ENCODE data around the gene SERTAD2.

Gene SERTAD2

DNA sequence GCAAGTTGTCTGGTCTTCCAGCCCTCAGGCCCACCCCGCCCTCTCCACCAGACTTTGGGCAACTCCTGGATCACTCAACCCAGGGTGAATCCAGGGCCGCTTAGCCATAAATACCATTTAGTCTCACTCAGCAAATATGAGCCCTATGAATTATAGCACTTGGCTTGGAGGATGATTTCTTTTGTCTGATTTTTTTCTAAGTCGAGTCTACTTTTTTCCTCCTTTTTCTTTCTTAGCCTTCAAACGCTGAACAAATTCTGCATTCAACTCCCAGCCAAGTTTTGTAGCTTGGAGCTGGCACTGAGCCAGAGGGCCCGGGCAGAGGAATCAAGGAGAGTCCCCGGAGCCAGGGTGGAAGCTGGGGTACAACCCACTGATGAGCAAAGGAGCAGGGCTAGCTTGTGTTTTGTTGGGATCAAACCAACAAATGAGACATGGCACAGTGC is 48.7 kb downstream of the SERTAD2 start:
- Histone ChIP-seq H3K27me3 (ENCODE audit: control insufficient read depth, insufficient read depth, low read length) (peaks cover 14% of the 10 kb centered on the region), H3K36me3 (ENCODE audit: control insufficient read depth, insufficient read depth, low read length) (no peaks in the 10 kb centered on the region), H3K9ac (ENCODE audit: low read depth, low read length) (no peak overlapping the region), H3K9me3 (ENCODE audit: control insufficient read depth, insufficient read depth, low read length) (no peaks in the 10 kb centered on the region), H3K27ac (ENCODE audit: low read depth, low read length) (no peak overlapping the region), H3K4me3 (ENCODE audit: low read depth, low read length) (no peak overlapping the region), H3K4me1 (ENCODE audit: control insufficient read depth, insufficient read depth, low read length) (no peaks in the 10 kb centered on the region; the same call in 1 of the 2 replicates)

DNA sequence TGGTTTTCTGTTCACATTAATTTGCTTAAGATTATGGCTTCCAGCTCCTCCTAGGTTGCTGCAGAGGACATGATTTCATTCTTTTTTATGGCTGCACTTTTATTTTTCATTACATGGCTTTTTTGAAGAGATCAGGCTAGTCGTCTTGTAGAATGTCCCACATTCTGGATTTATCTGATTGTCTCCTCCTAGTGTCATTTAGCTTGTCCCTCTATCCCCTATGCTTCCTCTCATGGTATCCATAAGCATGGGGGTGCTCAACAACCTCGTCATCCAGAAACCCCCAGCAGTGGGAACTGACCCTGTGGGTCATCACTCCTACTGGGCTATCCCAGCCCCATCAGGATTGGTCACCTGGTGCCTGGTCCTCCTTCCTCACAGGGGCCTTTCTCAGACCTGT is 49.6 kb downstream of the SERTAD2 start:
- no peak overlapping the region for H3K4me3 ChIP-seq (ENCODE audit: low read depth, low read length)
- H3K27ac ChIP-seq (ENCODE audit: low read depth, low read length): no peak overlapping the region
- H3K36me3 ChIP-seq (ENCODE audit: control insufficient read depth, insufficient read depth, low read length): no peaks in the 10 kb centered on the region
- no peak overlapping the region for H3K9ac ChIP-seq (ENCODE audit: low read depth, low read length)
- no peaks in the 10 kb centered on the region; the same call in 1 of the 2 replicates for H3K4me1 ChIP-seq (ENCODE audit: control insufficient read depth, insufficient read depth, low read length)
- peaks cover 9% of the 10 kb centered on the region for H3K27me3 ChIP-seq (ENCODE audit: control insufficient read depth, insufficient read depth, low read length)
- H3K9me3 ChIP-seq (ENCODE audit: control insufficient read depth, insufficient read depth, low read length): no peaks in the 10 kb centered on the region

DNA sequence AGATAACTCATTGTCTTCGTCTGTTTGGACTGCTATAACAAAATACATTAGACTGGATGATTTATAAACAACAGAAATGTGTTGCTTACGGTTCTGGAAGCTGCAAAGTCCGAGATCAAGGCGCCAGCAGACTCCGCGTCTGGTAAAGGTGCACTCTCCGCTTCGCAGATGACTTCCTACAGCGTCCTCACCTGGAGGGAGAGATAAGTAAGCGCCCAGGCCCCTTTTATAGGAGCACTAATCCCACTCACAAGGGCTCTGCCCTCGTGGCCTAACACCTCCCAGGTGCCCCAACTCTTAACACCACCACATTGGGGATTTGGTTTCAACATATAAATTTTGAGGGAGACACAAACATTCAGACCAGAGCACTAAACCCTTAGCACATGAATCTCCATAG is 51.3 kb downstream of the SERTAD2 start:
- Histone ChIP-seq H3K27me3 (ENCODE audit: control insufficient read depth, insufficient read depth, low read length) (no peaks in the 10 kb centered on the region), H3K4me1 (ENCODE audit: control insufficient read depth, insufficient read depth, low read length) (no peaks in the 10 kb centered on the region; the same call in 1 of the 2 replicates), H3K9ac (ENCODE audit: low read depth, low read length) (no peak overlapping the region), H3K36me3 (ENCODE audit: control insufficient read depth, insufficient read depth, low read length) (no peaks in the 10 kb centered on the region), H3K9me3 (ENCODE audit: control insufficient read depth, insufficient read depth, low read length) (no peaks in the 10 kb centered on the region), H3K27ac (ENCODE audit: low read depth, low read length) (no peak overlapping the region), H3K4me3 (ENCODE audit: low read depth, low read length) (no peak overlapping the region)

DNA sequence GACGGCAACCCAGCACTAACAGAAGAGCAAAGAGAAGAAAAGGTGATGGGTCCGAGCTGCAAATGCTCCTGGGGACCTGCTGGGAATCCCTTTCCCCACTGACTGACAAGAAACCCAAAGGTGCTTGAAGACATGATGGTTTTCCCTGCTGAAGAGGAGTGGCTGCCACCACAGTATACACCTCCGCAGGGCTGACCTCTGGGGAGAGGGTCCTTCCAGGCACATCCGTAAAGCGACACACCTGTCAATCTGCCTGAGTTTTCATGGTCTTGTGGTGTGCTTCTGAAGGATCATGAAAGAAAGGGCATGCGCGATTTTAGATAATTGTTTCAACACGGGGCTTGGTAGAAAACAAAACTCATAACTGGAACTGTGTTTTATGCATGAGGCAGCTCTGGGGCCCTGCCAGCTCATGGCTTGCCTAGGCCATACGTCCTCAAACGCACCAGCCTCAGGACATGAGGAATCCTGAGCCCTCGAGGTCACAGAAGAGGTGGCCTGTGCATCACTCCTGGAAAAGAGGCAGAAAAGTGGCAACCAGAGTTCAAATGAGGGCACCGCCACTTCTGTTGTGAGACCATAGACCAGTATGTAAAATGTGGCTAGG is 51.8 kb downstream of the SERTAD2 start:
- Histone ChIP-seq H3K4me1 (ENCODE audit: control insufficient read depth, insufficient read depth, low read length) (no peaks in the 10 kb centered on the region; the same call in 1 of the 2 replicates), H3K27me3 (ENCODE audit: control insufficient read depth, insufficient read depth, low read length) (no peaks in the 10 kb centered on the region), H3K9me3 (ENCODE audit: control insufficient read depth, insufficient read depth, low read length) (no peaks in the 10 kb centered on the region), H3K9ac (ENCODE audit: low read depth, low read length) (no peak overlapping the region), H3K27ac (ENCODE audit: low read depth, low read length) (no peak overlapping the region), H3K36me3 (ENCODE audit: control insufficient read depth, insufficient read depth, low read length) (no peaks in the 10 kb centered on the region), H3K4me3 (ENCODE audit: low read depth, low read length) (no peak overlapping the region)

DNA sequence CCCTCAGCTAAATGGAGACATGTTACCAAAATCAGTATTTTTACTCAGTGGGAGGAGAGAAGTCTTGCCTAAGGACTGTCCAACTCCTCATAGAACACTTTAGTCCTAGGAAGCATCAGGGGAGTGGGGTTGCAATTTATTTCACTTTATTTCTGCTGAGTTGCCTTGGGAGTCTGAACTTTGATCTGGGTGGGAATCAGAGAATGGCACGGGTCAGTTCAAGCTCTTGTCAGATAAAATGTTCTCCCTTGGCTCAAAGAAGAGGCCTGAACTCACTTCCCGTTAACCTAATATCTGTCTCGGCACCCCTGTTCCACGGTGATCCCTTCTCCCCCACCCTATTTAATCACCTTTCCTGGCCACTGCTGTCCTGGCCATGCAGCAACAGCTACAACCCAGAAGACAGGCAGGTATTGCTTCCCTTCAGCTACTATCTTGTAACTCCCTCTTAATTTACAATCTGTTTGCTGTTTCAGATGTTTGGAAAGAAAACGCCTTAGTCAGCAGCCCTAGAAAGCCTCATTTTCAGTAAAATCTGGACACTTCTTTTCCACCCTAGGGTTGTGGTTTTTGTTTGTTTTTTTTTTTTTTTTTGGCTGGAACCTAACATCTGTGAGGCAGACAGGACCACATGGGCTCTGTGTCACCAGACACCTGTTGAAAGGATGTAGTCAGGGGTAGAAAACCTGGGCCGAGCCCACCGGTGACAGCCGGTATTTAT is 52.5 kb downstream of the SERTAD2 start:
- Histone ChIP-seq H3K9ac (ENCODE audit: low read depth, low read length) (no peak overlapping the region), H3K27ac (ENCODE audit: low read depth, low read length) (no peak overlapping the region), H3K9me3 (ENCODE audit: control insufficient read depth, insufficient read depth, low read length) (no peaks in the 10 kb centered on the region), H3K27me3 (ENCODE audit: control insufficient read depth, insufficient read depth, low read length) (no peaks in the 10 kb centered on the region), H3K4me3 (ENCODE audit: low read depth, low read length) (no peak overlapping the region), H3K4me1 (ENCODE audit: control insufficient read depth, insufficient read depth, low read length) (no peaks in the 10 kb centered on the region), H3K36me3 (ENCODE audit: control insufficient read depth, insufficient read depth, low read length) (no peaks in the 10 kb centered on the region)

DNA sequence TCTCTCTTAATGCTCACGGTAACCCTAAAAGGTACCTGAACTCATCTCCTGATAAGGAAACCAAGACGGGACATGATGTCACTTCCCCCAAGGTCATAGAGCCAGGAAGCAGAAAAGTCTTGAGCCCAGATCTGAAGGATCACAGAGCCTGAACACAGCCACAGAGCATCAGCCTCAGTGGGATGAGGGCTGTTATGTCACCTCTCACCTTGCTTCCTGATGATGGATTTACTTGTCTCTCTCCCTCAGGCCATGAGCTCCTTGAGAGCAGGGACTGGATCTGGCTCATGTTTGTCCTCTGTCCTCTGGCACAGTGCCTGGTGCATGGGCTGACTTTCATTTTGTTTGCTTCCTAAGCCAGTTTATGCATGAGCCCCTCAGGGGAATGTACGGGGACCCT is 54.2 kb downstream of the SERTAD2 start:
- H3K9ac ChIP-seq (ENCODE audit: low read depth, low read length): no peak overlapping the region
- H3K9me3 ChIP-seq (ENCODE audit: control insufficient read depth, insufficient read depth, low read length): no peaks in the 10 kb centered on the region
- no peaks in the 10 kb centered on the region for H3K36me3 ChIP-seq (ENCODE audit: control insufficient read depth, insufficient read depth, low read length)
- no peak overlapping the region for H3K4me3 ChIP-seq (ENCODE audit: low read depth, low read length)
- H3K27ac ChIP-seq (ENCODE audit: low read depth, low read length): no peak overlapping the region
- H3K27me3 ChIP-seq (ENCODE audit: control insufficient read depth, insufficient read depth, low read length): no peaks in the 10 kb centered on the region
- H3K4me1 ChIP-seq (ENCODE audit: control insufficient read depth, insufficient read depth, low read length): no peaks in the 10 kb centered on the region

DNA sequence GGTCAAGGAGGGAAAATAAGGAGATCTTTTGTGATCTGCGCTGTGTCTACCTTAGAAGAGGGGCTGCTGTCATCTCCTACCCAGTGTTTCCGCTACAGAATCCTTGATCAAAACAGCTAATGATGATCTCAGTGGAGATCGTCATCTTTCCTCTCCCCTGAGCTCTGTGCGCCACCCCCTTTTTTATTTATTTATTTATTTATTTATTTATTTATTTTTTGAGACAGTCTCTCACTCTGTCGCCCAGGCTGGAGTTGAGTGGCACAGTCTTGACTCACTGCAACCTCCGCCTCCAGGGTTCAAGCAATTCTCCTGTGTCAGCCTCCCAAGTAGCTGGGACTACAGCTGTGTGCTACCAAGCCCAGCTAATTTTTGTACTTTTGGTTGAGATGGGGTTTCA is 55.5 kb downstream of the SERTAD2 start:
- Histone ChIP-seq H3K4me3 (ENCODE audit: low read depth, low read length) (no peak overlapping the region), H3K27ac (ENCODE audit: low read depth, low read length) (no peak overlapping the region), H3K36me3 (ENCODE audit: control insufficient read depth, insufficient read depth, low read length) (no peaks in the 10 kb centered on the region), H3K27me3 (ENCODE audit: control insufficient read depth, insufficient read depth, low read length) (no peaks in the 10 kb centered on the region), H3K9ac (ENCODE audit: low read depth, low read length) (no peak overlapping the region), H3K9me3 (ENCODE audit: control insufficient read depth, insufficient read depth, low read length) (no peaks in the 10 kb centered on the region), H3K4me1 (ENCODE audit: control insufficient read depth, insufficient read depth, low read length) (no peaks in the 10 kb centered on the region)

DNA sequence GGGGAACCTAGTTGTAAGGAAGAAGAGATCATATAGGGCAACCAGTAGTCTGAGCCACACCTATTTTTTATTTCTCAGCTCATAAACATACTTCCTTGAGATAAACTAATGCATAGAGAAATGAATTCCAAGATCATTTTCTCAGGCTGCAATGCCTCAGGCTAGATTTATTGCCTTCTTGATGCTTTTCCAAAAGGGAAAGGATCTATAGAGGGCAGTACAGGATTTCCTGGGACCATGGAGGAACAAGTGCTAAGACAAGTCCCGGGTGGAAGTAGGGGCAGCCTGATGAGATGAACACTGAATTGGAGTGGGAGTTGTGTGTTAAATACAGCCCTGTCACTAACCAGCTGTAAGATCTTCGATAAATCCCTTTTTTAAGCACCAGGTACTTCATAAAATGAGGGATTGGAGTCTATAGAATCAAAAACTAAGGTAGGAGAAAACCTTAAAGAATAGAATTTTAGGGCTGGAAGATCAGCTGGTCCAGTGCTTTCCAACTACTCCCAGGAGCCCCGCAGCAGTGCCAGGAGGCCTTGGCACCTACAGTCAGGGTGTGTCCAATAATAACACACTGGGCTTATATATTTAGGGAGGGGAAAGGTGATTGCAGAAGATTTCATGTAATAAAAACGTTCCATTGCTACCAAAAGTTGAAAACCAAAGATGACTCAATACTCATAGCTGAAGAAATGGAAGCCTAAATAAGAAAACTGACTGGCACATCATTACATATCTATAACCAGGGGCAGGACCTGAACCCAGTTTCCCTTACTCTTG is 58.1 kb downstream of the SERTAD2 start:
- H3K36me3 ChIP-seq (ENCODE audit: control insufficient read depth, insufficient read depth, low read length): peaks cover 14% of the 10 kb centered on the region
- H3K9ac ChIP-seq (ENCODE audit: low read depth, low read length): no peak overlapping the region
- H3K9me3 ChIP-seq (ENCODE audit: control insufficient read depth, insufficient read depth, low read length): no peaks in the 10 kb centered on the region
- H3K4me3 ChIP-seq (ENCODE audit: low read depth, low read length): no peak overlapping the region
- H3K27ac ChIP-seq (ENCODE audit: low read depth, low read length): no peak overlapping the region
- H3K4me1 ChIP-seq (ENCODE audit: control insufficient read depth, insufficient read depth, low read length): no peaks in the 10 kb centered on the region
- no peaks in the 10 kb centered on the region for H3K27me3 ChIP-seq (ENCODE audit: control insufficient read depth, insufficient read depth, low read length)

DNA sequence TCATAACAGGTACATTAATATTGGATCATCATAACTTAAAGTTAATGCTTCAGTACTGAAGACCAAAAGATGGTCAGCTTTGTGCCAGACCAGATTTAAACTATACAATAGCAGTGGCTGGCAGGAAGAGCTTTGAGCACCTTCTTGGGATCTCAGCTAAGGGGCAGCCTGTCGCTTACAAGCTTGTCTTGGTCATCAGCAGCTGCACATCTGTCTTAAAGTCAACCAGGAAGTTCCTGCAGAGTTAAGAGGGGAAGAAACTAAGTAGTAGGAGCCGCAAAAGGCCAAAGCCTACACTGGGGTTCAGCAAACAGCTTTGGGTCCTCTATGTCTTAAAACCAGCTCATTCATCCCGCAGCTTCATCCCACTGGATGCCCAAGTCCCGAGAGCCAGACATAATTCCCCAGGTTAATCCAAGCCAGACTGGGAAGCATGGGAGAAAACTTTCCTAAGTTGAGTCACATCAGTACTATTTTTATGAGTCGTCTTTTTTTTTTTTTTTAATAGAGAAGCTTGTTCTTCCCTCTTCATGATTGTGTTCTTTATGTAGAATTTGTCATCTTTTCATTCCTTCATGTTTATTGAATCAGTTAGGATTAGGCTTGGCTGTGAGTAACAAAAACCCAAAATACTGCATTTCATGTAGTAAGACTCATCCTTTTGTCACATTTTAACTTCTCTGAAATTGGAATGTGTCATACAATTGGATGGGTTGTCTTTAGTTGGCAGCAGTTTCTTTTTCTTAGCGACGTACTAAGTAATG is 59.3 kb downstream of the SERTAD2 start:
- Histone ChIP-seq H3K27me3 (ENCODE audit: control insufficient read depth, insufficient read depth, low read length) (no peaks in the 10 kb centered on the region), H3K9ac (ENCODE audit: low read depth, low read length) (no peak overlapping the region), H3K36me3 (ENCODE audit: control insufficient read depth, insufficient read depth, low read length) (peaks cover 16% of the 10 kb centered on the region), H3K27ac (ENCODE audit: low read depth, low read length) (no peak overlapping the region), H3K4me1 (ENCODE audit: control insufficient read depth, insufficient read depth, low read length) (no peaks in the 10 kb centered on the region), H3K9me3 (ENCODE audit: control insufficient read depth, insufficient read depth, low read length) (no peaks in the 10 kb centered on the region), H3K4me3 (ENCODE audit: low read depth, low read length) (no peak overlapping the region)

DNA sequence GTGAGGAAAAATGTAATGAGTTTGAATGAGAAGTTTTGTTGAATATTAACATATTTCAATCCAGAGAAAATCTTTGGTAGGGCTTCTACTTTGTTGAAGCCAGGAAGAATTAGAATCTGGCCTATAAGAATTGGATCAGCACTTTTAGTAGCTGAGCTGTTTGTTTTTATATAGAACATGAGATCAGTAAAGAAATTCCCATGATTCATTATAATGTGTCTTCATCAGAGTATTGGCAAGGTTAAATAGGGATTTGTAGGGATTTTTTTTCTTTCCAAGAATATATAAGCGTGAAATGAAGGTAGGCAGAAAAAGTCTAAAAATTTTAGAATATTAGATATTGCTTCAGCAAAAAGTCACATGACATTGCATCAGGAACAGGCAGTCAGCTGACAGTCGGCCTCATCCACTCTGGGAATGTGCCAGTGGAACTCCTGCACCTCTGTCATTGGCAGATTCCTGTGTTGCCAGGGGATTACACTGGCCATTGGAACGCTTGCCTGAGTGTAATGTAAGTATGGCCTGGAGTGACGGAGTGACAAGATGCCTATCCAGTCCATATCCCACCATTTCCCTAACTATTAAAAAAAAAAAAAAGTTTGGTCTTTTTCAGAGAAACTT is 60.6 kb downstream of the SERTAD2 start:
- no peak overlapping the region for H3K9ac ChIP-seq (ENCODE audit: low read depth, low read length)
- no peak overlapping the region for H3K27ac ChIP-seq (ENCODE audit: low read depth, low read length)
- no peak overlapping the region for H3K4me3 ChIP-seq (ENCODE audit: low read depth, low read length)
- peaks cover 28% of the 10 kb centered on the region for H3K36me3 ChIP-seq (ENCODE audit: control insufficient read depth, insufficient read depth, low read length)
- no peaks in the 10 kb centered on the region for H3K27me3 ChIP-seq (ENCODE audit: control insufficient read depth, insufficient read depth, low read length)
- H3K4me1 ChIP-seq (ENCODE audit: control insufficient read depth, insufficient read depth, low read length): no peaks in the 10 kb centered on the region
- H3K9me3 ChIP-seq (ENCODE audit: control insufficient read depth, insufficient read depth, low read length): no peaks in the 10 kb centered on the region
